H1 (cell line): ENCODE data around the gene DECR2. TPM values are rescaled to one million over a fixed set of nuclear protein-coding genes. Genes with fewer than 3 reads are reported as not detected.

Experiments
- BACH1 ChIP-seq: IDR thresholded peaks from 2 replicates; pipeline ENCODE4 v1.6.1; 2012; ENCODE audit warnings: low read length, improper control_type of control experiment
- CBX8 ChIP-seq: fragments of 300-800, 300-1000 bp; sonication (generic); IDR thresholded peaks from 2 replicates; pipeline ENCODE4 v1.7.1; 2016; ENCODE audit warnings: low read depth, low read length, borderline replicate concordance
- CHD1 ChIP-seq: IDR thresholded peaks from 2 replicates; pipeline ENCODE4 v1.6.1; 2012; ENCODE audit warnings: low read depth, low read length, improper control_type of control experiment
- CTBP2 ChIP-seq: IDR thresholded peaks from 2 replicates; pipeline ENCODE4 v1.7.0; 2011; ENCODE audit warnings: borderline replicate concordance, mild to moderate bottlenecking, moderate library complexity, mixed read lengths, low read length; ENCODE audit not compliant: insufficient read depth, insufficient read length
- EGR1 ChIP-seq: IDR thresholded peaks from 2 replicates; pipeline ENCODE4 v1.6.1; 2011; ENCODE audit warnings: low read depth, low read length, borderline replicate concordance
- EZH2 ChIP-seq: fragments of 200-600 bp; sonication (generic); IDR thresholded peaks from 2 replicates; pipeline ENCODE4 v1.7.1; 2012; ENCODE audit warnings: low read depth, mild to moderate bottlenecking, moderate library complexity, low read length, inconsistent platforms; ENCODE audit not compliant: severe bottlenecking
- POLR2A ChIP-seq, 2 experiments: IDR thresholded peaks; 1 replicate in 1 of 2; 2 replicates in 1 of 2; pipeline ENCODE4 v1.6.1; 2011; ENCODE audit warnings: low read depth in 2 of 2, low read length in 2 of 2, mild to moderate bottlenecking in 2 of 2; ENCODE audit errors: control extremely low read depth in 1 of 2
- POLR2AphosphoS5 ChIP-seq: IDR thresholded peaks from 2 replicates; pipeline ENCODE4 v1.6.1; 2011; ENCODE audit warnings: low read depth, low read length
- POU5F1 ChIP-seq: IDR thresholded peaks from 2 replicates; pipeline ENCODE4 v1.6.1; 2011; ENCODE audit warnings: low read depth, mild to moderate bottlenecking, low read length, moderate library complexity
- SAP30 ChIP-seq: fragments of 300-600 bp; sonication (generic); IDR thresholded peaks from 2 replicates; pipeline ENCODE4 v1.7.1; 2012; ENCODE audit warnings: low read length, moderate library complexity, mild to moderate bottlenecking, inconsistent platforms; ENCODE audit not compliant: insufficient read depth, insufficient replicate concordance
- SIX5 ChIP-seq: IDR thresholded peaks from 2 replicates; pipeline ENCODE4 v1.6.1; 2011; ENCODE audit warnings: mild to moderate bottlenecking, low read depth, low read length
- SP1 ChIP-seq: IDR thresholded peaks from 2 replicates; pipeline ENCODE4 v1.6.1; 2011; ENCODE audit warnings: low read depth, low read length
- TCF12 ChIP-seq: IDR thresholded peaks from 2 replicates; pipeline ENCODE4 v1.6.1; 2011; ENCODE audit warnings: low read depth, mild to moderate bottlenecking, low read length
- YY1 ChIP-seq: IDR thresholded peaks from 2 replicates; pipeline ENCODE4 v1.6.1; 2011; ENCODE audit warnings: low read depth, mild to moderate bottlenecking, low read length
- polyA plus RNA-seq, 7 experiments: library from polyadenylated mRNA; depleted of rRNA in 3 of 7; stranded (reverse) in 5 of 7; unstranded in 2 of 7; fragments of >200 nt in 5 of 7; fragments of 200-250 nt in 2 of 7; gene quantifications; 1 replicate in 5 of 7; 2 replicates in 1 of 7; 4 replicates in 1 of 7; pipeline versions ENCODE4 v1.2.1 to v1.2.3, GENCODE V29; 2011 to 2013; ENCODE audit warnings: missing spikeins in 2 of 7, mixed read lengths in 2 of 7
- total RNA-seq: library from RNA; stranded (reverse); fragmentation: NEBNext Ultra II Directional; extraction: Animal tissue kit (Norgen Biotek cat#: 25700); gene quantifications from 2 replicates; pipeline ENCODE4 v1.2.1, GENCODE V29; 2021
- TF ChIP-seq, protein P1 (sequence below), 3 experiments: IDR thresholded peaks; 1 replicate in 2 of 3; 2 replicates in 1 of 3; pipeline versions ENCODE4 v1.5.1 to v1.6.1; 2011; ENCODE audit warnings: low read length in 3 of 3, mild to moderate bottlenecking in 3 of 3, inconsistent platforms in 2 of 3, low read depth in 1 of 3, moderate library complexity in 1 of 3; ENCODE audit not compliant: insufficient read depth in 1 of 3; ENCODE audit errors: control extremely low read depth in 1 of 3
- TF ChIP-seq, protein P2 (sequence below): IDR thresholded peaks from 2 replicates; pipeline ENCODE4 v1.6.1; 2011; ENCODE audit warnings: low read depth, mild to moderate bottlenecking, low read length; ENCODE audit not compliant: insufficient read depth

The DECR2 gene
- total and polyA plus RNA-seq, 2 of the 8 experiments (the other 6 are each of a cell fraction or from before 2014, with no cell fraction given): 28.2 to 39.9 TPM

DNA sequence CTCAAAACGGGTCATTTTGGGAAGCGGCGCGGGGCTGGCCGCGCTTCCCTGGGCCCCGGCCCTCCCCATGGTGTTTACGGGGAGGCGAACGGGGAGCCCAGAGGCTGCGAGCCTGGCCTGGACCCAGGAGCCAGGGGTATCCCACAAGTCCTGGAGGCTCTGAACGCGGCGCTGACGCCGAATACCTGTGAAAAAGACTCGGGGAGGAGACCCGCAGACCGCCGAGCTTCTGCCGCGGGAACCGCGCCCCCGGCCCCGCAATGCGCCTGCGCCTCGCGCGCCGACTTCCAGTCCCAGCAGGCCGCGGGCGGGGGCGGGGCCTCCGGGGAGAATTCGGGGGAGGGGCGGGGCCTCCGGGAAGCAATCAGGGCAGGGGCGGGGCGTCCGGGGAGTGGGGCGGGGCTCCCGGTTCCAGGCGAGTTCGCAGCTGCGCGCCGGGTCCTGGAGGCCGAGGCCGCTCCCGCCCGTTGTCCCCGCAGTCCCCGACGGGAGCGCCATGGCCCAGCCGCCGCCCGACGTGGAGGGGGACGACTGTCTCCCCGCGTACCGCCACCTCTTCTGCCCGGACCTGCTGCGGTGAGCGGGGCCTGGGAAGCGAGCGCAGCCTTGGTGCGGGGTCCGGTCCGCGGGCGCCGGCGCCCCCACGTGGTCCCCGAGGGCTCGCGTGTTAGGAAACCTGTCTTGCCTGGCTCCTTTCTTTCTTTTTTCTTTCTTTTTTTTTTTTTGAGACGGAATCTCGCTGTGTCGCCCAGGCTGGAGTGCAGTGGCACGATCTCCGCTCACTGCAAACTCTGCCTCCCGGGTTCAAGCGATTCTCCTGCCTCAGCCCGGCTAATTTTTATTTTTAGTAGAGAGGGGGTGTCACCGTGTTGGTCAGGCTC lies at the start of gene DECR2 (continued):
- TF ChIP-seq CBX8: no peak
- TF ChIP-seq, protein P1, sequence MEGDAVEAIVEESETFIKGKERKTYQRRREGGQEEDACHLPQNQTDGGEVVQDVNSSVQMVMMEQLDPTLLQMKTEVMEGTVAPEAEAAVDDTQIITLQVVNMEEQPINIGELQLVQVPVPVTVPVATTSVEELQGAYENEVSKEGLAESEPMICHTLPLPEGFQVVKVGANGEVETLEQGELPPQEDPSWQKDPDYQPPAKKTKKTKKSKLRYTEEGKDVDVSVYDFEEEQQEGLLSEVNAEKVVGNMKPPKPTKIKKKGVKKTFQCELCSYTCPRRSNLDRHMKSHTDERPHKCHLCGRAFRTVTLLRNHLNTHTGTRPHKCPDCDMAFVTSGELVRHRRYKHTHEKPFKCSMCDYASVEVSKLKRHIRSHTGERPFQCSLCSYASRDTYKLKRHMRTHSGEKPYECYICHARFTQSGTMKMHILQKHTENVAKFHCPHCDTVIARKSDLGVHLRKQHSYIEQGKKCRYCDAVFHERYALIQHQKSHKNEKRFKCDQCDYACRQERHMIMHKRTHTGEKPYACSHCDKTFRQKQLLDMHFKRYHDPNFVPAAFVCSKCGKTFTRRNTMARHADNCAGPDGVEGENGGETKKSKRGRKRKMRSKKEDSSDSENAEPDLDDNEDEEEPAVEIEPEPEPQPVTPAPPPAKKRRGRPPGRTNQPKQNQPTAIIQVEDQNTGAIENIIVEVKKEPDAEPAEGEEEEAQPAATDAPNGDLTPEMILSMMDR (IDR thresholded peaks at IDR 0.05; ENCODE audit: control extremely low read depth in 1 of 3, insufficient read depth in 1 of 3, low read depth in 1 of 3, low read length in 3 of 3): peak; percentile 9 to 25 (median 12); a peak in 3 of 4 replicates
- TF ChIP-seq POU5F1: no peak
- no peak for TF ChIP-seq CHD1
- no peak for TF ChIP-seq EGR1
- no peak for TF ChIP-seq SAP30
- TF ChIP-seq SP1: no peak
- TF ChIP-seq, protein P2, sequence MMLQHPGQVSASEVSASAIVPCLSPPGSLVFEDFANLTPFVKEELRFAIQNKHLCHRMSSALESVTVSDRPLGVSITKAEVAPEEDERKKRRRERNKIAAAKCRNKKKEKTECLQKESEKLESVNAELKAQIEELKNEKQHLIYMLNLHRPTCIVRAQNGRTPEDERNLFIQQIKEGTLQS: no peak
- TF ChIP-seq BACH1: peak; percentile 47; the same call in 1 of the 2 replicates
- TF ChIP-seq YY1: no peak
- no peak for TF ChIP-seq TCF12
- peak; percentile 69 to 87 for TF ChIP-seq POLR2A (IDR thresholded peaks at IDR 0.05; ENCODE audit: control extremely low read depth in 1 of 2, low read depth in 2 of 2, low read length in 2 of 2)
- no peak for TF ChIP-seq SIX5
- no peak for TF ChIP-seq EZH2
- peak; percentile 89 for TF ChIP-seq POLR2AphosphoS5
- no peak for TF ChIP-seq CTBP2
